K562 (cell line): ENCODE data around the gene MYCBP. TPM values are rescaled to one million over a fixed set of nuclear protein-coding genes. Genes with fewer than 3 reads are reported as not detected.
A peak's percentile ranks its signal among the peaks of the same experiment; 100 is the strongest.

ENCODE experiments used
- ATF3 ChIP-seq, 2 experiments: fragments of 450-650 bp in 1 of 2; sonication (generic) in 1 of 2; formaldehyde crosslinking in 1 of 2; IDR thresholded peaks in 1 of 2; conservative IDR thresholded peaks in 1 of 2; 2 replicates each; pipeline versions ENCODE4 v1.6.1 to v1.8.1; 2016 to 2023; ENCODE audit warnings: mild to moderate bottlenecking in 2 of 2, moderate library complexity in 2 of 2, inconsistent platforms in 1 of 2, missing genetic modification reagents in 1 of 2
- CREM ChIP-seq: IDR thresholded peaks from 2 replicates; pipeline ENCODE4 v1.6.1; 2014; ENCODE audit warnings: antibody characterized with exemption, low read depth
- EZH2 ChIP-seq: IDR thresholded peaks from 2 replicates; pipeline ENCODE4 v1.6.1; 2012; ENCODE audit warnings: low read depth, mild to moderate bottlenecking, inconsistent platforms, low read length, borderline replicate concordance
- HDAC6 ChIP-seq: IDR thresholded peaks from 2 replicates; pipeline ENCODE4 v1.6.1; 2012; ENCODE audit warnings: low read depth, mild to moderate bottlenecking, control low read depth, inconsistent platforms, low read length, moderate library complexity
- RBM14 ChIP-seq: fragments of 200-400 bp; formaldehyde crosslinking; IDR thresholded peaks from 2 replicates; pipeline ENCODE4 v1.6.1; 2018; ENCODE audit warnings: low read depth, mild to moderate bottlenecking, low read length, moderate library complexity, borderline replicate concordance; ENCODE audit not compliant: insufficient read depth
- SPI1 ChIP-seq: IDR thresholded peaks from 2 replicates; pipeline ENCODE4 v1.6.1; 2011; ENCODE audit warnings: low read depth, low read length, control low read depth, borderline replicate concordance
- TCF7L2 ChIP-seq: fragments of 150-350 bp; IDR thresholded peaks from 2 replicates; pipeline ENCODE4 v1.6.1; 2016; ENCODE audit warnings: low read depth, mild to moderate bottlenecking, low read length, moderate library complexity
- ZNF354B ChIP-seq: fragments of 250-450 bp; sonication (Bioruptor Pico); IDR thresholded peaks from 2 replicates; pipeline ENCODE4 v1.4.0; 2020
- polyA plus RNA-seq, 8 experiments: library from polyadenylated mRNA; depleted of rRNA in 4 of 8; stranded (reverse) in 5 of 8; unstranded in 3 of 8; fragments of >200 nt; fragmentation: Nextera tagmentation in 2 of 8; fragmentation: Illumina TruSeq in 1 of 8; extraction: Ambion mirVana in 2 of 8; extraction: Trizol in 1 of 8; gene quantifications; 2 replicates each; pipeline versions ENCODE4 v1.2.1 to v1.2.3, GENCODE V29; 2011 to 2014; ENCODE audit warnings: inconsistent platforms in 1 of 8, missing spikeins in 1 of 8
- total RNA-seq, 7 experiments: library from RNA; depleted of rRNA in 6 of 7; stranded (reverse); fragments of >200 nt in 6 of 7; fragmentation: Illumina TruSeq in 2 of 7; extraction: Trizol in 2 of 7; gene quantifications; 2 replicates each; pipeline versions ENCODE4 v1.2.1 to v1.2.3, GENCODE V29; 2011 to 2021; ENCODE audit warnings: low replicate concordance in 1 of 7
- TF ChIP-seq, protein P1 (sequence below): sonication (generic); formaldehyde crosslinking; IDR thresholded peaks from 2 replicates; pipeline ENCODE4 v1.4.0; 2020; ENCODE audit warnings: mild to moderate bottlenecking, missing genetic modification reagents
- TF ChIP-seq, protein P2 (sequence below): fragments of 450-650 bp; IDR thresholded peaks from one replicate; pipeline ENCODE4 v1.6.1; 2018; ENCODE audit warnings: mild to moderate bottlenecking, moderate library complexity; ENCODE audit not compliant: partially characterized antibody
- TF ChIP-seq, protein P3 (sequence below): fragments of 450-650 bp; formaldehyde crosslinking; IDR thresholded peaks from 2 replicates; pipeline ENCODE4 v1.4.0; 2022; ENCODE audit warnings: missing genetic modification characterization

Gene MYCBP
- total and polyA plus RNA-seq, 9 of the 15 experiments (the other 6 are each of a cell fraction or from before 2014, with no cell fraction given) = 32.3 to 253 (median 72.9) TPM

DNA sequence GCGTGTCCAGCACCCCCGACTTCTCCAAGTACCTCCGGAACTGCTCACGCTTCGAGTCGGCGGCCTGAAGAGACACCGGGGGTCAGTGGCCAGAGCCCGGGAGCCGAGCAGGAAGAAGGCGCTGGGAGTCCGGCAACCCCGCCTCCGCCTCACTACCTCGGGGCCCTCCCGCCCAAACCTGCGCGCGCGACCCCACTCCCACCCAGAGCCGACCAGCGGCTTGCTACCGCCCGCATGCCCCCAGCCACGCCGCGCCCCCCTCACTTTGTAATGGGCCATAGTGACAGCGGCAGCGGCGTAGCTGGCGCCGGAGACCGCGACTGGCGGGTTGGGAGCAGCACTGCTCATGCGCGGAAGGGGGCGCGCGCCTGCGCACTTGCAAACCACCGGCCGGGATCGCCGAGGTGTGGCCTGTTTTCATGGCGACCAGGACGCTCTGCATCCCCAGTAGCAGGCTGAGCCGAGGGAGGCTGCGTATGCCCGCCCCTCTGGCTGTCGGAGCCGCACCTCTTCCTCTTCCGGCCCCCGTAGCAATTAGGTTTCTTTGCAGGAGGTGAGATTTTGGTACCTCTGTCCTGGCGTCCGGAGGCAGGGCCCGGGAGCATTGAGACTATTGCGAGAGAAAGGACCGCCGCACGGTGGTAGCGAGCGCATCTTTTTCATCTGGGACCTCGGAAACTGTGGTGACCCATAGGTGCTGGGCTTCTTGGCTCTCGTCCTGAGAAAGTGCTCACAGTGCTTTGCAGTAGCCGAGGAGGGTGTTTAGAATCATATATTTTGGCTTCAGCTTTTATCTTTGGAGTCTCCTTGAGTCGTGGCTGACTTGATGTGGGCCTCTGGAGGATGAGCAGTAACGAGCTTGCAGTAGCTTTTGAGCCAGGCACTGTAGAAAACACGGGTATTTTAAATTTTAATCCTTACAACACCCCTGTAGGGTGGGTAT is at the start of gene MYCBP (continued):
- no peak for TF ChIP-seq ZNF354B
- no peak for TF ChIP-seq HDAC6
- no peak for TF ChIP-seq RBM14
- TF ChIP-seq ATF3 (IDR thresholded peaks at IDR 0.05) = no peak
- TF ChIP-seq ATF3 (CRISPR knock-in tag; conservative IDR thresholded peaks at IDR 0.05) = peak; percentile 66; the same call in 1 of the 2 replicates
- TF ChIP-seq, protein P1, sequence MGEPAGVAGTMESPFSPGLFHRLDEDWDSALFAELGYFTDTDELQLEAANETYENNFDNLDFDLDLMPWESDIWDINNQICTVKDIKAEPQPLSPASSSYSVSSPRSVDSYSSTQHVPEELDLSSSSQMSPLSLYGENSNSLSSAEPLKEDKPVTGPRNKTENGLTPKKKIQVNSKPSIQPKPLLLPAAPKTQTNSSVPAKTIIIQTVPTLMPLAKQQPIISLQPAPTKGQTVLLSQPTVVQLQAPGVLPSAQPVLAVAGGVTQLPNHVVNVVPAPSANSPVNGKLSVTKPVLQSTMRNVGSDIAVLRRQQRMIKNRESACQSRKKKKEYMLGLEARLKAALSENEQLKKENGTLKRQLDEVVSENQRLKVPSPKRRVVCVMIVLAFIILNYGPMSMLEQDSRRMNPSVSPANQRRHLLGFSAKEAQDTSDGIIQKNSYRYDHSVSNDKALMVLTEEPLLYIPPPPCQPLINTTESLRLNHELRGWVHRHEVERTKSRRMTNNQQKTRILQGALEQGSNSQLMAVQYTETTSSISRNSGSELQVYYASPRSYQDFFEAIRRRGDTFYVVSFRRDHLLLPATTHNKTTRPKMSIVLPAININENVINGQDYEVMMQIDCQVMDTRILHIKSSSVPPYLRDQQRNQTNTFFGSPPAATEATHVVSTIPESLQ (CRISPR knock-in tag) = peak; percentile 69; the same call in 1 of the 2 replicates
- TF ChIP-seq, protein P2, sequence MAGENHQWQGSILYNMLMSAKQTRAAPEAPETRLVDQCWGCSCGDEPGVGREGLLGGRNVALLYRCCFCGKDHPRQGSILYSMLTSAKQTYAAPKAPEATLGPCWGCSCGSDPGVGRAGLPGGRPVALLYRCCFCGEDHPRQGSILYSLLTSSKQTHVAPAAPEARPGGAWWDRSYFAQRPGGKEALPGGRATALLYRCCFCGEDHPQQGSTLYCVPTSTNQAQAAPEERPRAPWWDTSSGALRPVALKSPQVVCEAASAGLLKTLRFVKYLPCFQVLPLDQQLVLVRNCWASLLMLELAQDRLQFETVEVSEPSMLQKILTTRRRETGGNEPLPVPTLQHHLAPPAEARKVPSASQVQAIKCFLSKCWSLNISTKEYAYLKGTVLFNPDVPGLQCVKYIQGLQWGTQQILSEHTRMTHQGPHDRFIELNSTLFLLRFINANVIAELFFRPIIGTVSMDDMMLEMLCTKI = no peak
- TF ChIP-seq, protein P3, sequence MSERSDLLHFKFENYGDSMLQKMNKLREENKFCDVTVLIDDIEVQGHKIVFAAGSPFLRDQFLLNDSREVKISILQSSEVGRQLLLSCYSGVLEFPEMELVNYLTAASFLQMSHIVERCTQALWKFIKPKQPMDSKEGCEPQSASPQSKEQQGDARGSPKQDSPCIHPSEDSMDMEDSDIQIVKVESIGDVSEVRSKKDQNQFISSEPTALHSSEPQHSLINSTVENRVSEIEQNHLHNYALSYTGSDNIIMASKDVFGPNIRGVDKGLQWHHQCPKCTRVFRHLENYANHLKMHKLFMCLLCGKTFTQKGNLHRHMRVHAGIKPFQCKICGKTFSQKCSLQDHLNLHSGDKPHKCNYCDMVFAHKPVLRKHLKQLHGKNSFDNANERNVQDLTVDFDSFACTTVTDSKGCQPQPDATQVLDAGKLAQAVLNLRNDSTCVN = no peak
- TF ChIP-seq TCF7L2 = 0 out of 2 replicates have a peak, but pooled peaks have one; percentile 15
- TF ChIP-seq CREM = peak; percentile 62
- no peak for TF ChIP-seq EZH2
- TF ChIP-seq SPI1 = peak; percentile 69
